C4-2B (cell line): ENCODE measurements around the gene CSMD2.

Source experiments
- ZFX ChIP-seq: fragments of 450-650 bp; IDR thresholded peaks from 2 replicates; pipeline ENCODE4 v1.6.1; 2017
- TF ChIP-seq, protein P1 (sequence below): fragments of 450-650 bp; conservative IDR thresholded peaks from 2 replicates; pipeline ENCODE4 v1.5.1; 2017; ENCODE audit warnings: mild to moderate bottlenecking

DNA sequence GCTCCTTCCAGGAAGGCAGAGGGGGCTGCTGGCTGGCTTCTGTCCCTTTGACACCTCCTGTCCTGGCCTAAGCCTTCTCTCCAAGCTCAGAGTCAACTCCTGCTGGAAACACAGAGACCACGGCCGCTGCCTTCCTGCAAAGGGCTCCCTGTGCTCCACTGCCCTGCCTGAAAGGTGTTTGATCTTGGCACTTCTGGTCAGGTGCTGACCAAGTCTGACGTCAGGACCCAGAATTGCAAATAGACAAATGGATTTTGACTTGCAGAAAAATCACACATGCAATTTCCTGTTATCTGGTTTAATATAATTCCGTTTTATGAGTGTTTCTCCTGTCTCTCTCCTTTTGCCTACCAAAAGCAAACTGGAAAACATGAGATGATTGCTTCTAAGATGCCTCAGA lies 387.7 kb downstream of the CSMD2 start:
- TF ChIP-seq, protein P1, sequence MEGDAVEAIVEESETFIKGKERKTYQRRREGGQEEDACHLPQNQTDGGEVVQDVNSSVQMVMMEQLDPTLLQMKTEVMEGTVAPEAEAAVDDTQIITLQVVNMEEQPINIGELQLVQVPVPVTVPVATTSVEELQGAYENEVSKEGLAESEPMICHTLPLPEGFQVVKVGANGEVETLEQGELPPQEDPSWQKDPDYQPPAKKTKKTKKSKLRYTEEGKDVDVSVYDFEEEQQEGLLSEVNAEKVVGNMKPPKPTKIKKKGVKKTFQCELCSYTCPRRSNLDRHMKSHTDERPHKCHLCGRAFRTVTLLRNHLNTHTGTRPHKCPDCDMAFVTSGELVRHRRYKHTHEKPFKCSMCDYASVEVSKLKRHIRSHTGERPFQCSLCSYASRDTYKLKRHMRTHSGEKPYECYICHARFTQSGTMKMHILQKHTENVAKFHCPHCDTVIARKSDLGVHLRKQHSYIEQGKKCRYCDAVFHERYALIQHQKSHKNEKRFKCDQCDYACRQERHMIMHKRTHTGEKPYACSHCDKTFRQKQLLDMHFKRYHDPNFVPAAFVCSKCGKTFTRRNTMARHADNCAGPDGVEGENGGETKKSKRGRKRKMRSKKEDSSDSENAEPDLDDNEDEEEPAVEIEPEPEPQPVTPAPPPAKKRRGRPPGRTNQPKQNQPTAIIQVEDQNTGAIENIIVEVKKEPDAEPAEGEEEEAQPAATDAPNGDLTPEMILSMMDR, result no peak
- no peak for TF ChIP-seq ZFX
